ENCODE measurements around the gene CALD1. TPM values are rescaled to one million over a fixed set of nuclear protein-coding genes. Genes with fewer than 3 reads are reported as not detected.

CALD1 gene
- total RNA-seq, 2 experiments from 2014 or later: 2.1 to 2.2 TPM

- no peak for TF ChIP-seq CTCF (IDR thresholded peaks at IDR 0.05)
- ATAC-seq (peak; percentile 78), DNase-seq (peak; percentile 24)
- Mint-ChIP-seq H3K27ac (no peak overlapping the region), H3K36me3 (ENCODE audit: low read depth) (no peaks in the 10 kb centered on the region), H3K9me3 (no peaks in the 10 kb centered on the region), H3K4me1 (ENCODE audit: low read depth) (peaks cover 12% of the 10 kb centered on the region), H3K4me3 (no peak overlapping the region), H3K27me3 (no peaks in the 10 kb centered on the region)
- ChIA-PET POLR2A (no interaction called here), CTCF (interaction anchor here (0.9 to 1.3 kb wide), 4 partner anchors 8 to 256 kb away, joined by 3 to 6 read pairs (median 3); no protein-coding TSS in a partner anchor)
- intact Hi-C loops (cut with micrococcal nuclease): loop anchor here (10.0 kb wide), 1 partner anchor 191 kb away; no protein-coding TSS in a partner anchor
Measured at GRCh38 chr7:134946260-134946659, 166.8 kb downstream of the CALD1 start.

GRCh38 chr7:134947329-134947728, 167.9 kb downstream of the CALD1 start:
- POLR2A ChIA-PET: interaction anchor here (0.6 to 0.7 kb wide), 2 partner anchors 39 to 218 kb away, joined by 3 read pairs; partner anchors contain the start of gene AGBL3
- H3K9me3 Mint-ChIP-seq: no peaks in the 10 kb centered on the region
- H3K4me3 Mint-ChIP-seq: no peak overlapping the region
- TF ChIP-seq CTCF (IDR thresholded peaks at IDR 0.05): no peak
- intact Hi-C loops (cut with micrococcal nuclease): loop anchor here (10.0 kb wide), 1 partner anchor 193 kb away; no protein-coding TSS in a partner anchor
- no peaks in the 10 kb centered on the region for H3K36me3 Mint-ChIP-seq (ENCODE audit: low read depth)
- no peak for ATAC-seq
- CTCF ChIA-PET: no interaction called here
- H3K4me1 Mint-ChIP-seq (ENCODE audit: low read depth): peaks cover 12% of the 10 kb centered on the region
- no peak for DNase-seq
- no peaks in the 10 kb centered on the region for H3K27me3 Mint-ChIP-seq
- H3K27ac Mint-ChIP-seq: no peak overlapping the region

GRCh38 chr7:134947831-134948230, 168.4 kb downstream of the CALD1 start:
- POLR2A ChIA-PET: interaction anchor here (0.7 kb wide), 1 partner anchor 39 kb away, joined by 3 read pairs; the partner anchor contains the start of gene AGBL3
- no peak for TF ChIP-seq CTCF (IDR thresholded peaks at IDR 0.05)
- H3K27ac Mint-ChIP-seq: no peak overlapping the region

GRCh38 chr7:134948246-134948645, 168.8 kb downstream of the CALD1 start:
- DNase-seq (no peak), ATAC-seq (no peak)
- Mint-ChIP-seq H3K36me3 (ENCODE audit: low read depth) (no peaks in the 10 kb centered on the region), H3K9me3 (no peaks in the 10 kb centered on the region), H3K4me1 (ENCODE audit: low read depth) (peaks cover 12% of the 10 kb centered on the region), H3K27ac (no peak overlapping the region), H3K27me3 (no peaks in the 10 kb centered on the region), H3K4me3 (no peak overlapping the region)
- CTCF ChIA-PET: no interaction called here
- POLR2A ChIA-PET: interaction anchor here (0.7 kb wide), 1 partner anchor 38 kb away, joined by 3 read pairs; the partner anchor contains the start of gene AGBL3
- intact Hi-C loops (cut with micrococcal nuclease): loop anchor here (10.0 kb wide), 1 partner anchor 193 kb away; no protein-coding TSS in a partner anchor
- no peak for TF ChIP-seq CTCF (IDR thresholded peaks at IDR 0.05)

More at GRCh38 chr7:134947831-134948230, 168.4 kb downstream of the CALD1 start:
- no peak overlapping the region for H3K4me3 Mint-ChIP-seq
- H3K36me3 Mint-ChIP-seq (ENCODE audit: low read depth): no peaks in the 10 kb centered on the region
- ATAC-seq (no peak), DNase-seq (no peak)
- H3K4me1 Mint-ChIP-seq (ENCODE audit: low read depth): peaks cover 12% of the 10 kb centered on the region
- no peaks in the 10 kb centered on the region for H3K9me3 Mint-ChIP-seq
- intact Hi-C loops (cut with micrococcal nuclease): loop anchor here (10.0 kb wide), 1 partner anchor 193 kb away; no protein-coding TSS in a partner anchor
- CTCF ChIA-PET: no interaction called here
- no peaks in the 10 kb centered on the region for H3K27me3 Mint-ChIP-seq

GRCh38 chr7:134948736-134949135, 169.3 kb downstream of the CALD1 start:
- Mint-ChIP-seq H3K4me1 (ENCODE audit: low read depth) (peaks cover 12% of the 10 kb centered on the region), H3K27me3 (no peaks in the 10 kb centered on the region), H3K9me3 (no peaks in the 10 kb centered on the region), H3K4me3 (no peak overlapping the region), H3K36me3 (ENCODE audit: low read depth) (no peaks in the 10 kb centered on the region), H3K27ac (no peak overlapping the region)
- ATAC-seq (no peak), DNase-seq (no peak)
- ChIA-PET POLR2A (no interaction called here), CTCF (no interaction called here)
- TF ChIP-seq CTCF (IDR thresholded peaks at IDR 0.05): no peak
- intact Hi-C loops (cut with micrococcal nuclease): loop anchor here (10.0 kb wide), 1 partner anchor 194 kb away; no protein-coding TSS in a partner anchor
